Stimulated activated CD4-positive, alpha-beta T cell treated with anti-CD3 and anti-CD28 coated beads, Interleukin-12 subunit alpha, Interleukin-12 subunit beta, amount 100 ng/mL, for 4 hours (primary cell): ENCODE data around the gene GOLGA6A.
"Not testable (repeated sequence)": the region's sequence is repeated elsewhere in the genome, so short reads cannot be mapped to it uniquely, and the experiment has no call there.

ENCODE experiments used
- DNase-seq: peaks from one replicate; pipeline ENCODE4 v3.0.0-alpha.2; 2020

The GOLGA6A gene

GRCh38 chr15:74052271-74053260 is 29.8 kb downstream of the GOLGA6A start:
- not testable (repeated sequence) for DNase-seq

DNA sequence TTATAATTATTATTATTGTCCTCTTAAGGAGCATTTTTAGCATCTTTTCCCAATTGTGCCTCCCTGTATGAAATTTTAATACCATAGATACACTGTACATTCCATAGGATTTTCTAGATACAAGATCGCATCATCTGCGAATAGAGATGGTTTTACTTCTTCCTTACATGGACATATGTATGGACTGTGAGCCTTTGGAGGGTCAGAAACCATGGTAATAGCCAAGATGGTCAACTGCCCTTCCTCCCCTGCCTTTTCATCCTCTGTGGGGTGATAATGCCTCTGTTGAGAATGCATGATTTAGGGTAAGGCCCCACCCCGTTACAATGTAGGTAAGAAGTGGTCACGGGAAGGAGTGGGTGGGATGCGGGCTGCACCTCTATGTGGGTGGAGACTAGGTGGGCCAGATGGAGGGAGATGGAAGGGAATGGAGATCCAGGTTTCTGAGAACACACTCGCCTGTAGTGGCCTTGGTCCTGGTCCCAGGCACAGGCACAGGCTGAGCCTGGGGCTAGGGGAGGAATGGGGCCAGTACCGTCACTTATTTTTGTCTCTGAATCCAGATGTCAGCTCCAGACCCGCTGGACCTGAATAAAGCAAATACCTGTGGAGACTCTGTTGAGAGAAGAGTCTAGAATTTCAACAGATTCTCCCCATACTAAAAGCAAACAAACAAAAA is 31.7 kb downstream of the GOLGA6A start:
- DNase-seq, result no peak

DNA sequence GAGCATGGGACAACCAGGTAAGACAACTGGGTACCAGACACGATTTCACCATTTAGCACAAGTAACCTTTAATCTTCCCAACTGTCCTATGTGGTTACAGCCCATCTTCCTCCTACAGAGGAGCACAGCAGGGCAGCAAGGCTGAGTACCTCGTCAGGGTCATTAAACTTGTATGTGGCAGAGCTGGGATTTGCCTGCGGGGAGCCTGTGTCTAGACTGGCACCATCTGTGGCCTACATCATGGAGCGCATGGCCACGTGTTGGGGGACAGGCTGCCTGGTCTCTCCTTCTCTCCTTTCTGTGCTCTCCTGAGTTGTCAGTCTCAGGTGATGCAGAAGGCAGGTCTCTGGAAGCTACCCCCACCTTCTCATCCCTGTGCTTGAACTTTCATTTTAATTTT is 32.2 kb downstream of the GOLGA6A start:
- no peak for DNase-seq

- no peak for DNase-seq
Measured at GRCh38 chr15:74046275-74046674, 36.1 kb downstream of the GOLGA6A start.

GRCh38 chr15:74045636-74046274 is 36.6 kb downstream of the GOLGA6A start:
- no peak for DNase-seq

DNA sequence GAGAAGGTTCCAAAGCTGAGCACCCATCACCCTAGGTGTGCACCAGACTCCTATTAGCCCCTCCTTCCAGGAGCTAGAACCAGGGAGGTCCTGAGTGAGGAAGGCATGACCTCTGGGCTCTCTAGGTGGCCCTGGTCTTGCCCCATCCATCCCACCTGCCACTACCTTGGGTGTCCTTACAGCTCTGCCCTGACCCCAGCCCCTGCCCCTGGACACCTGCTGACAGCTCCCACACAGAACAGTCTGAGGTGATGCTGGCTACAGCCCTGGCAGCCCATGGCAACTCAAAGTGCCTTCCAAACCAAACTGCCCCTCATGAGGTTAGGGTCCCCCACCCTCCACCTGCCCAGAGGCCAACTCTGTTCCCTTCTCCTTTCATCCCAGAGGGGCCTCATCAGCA is 37.2 kb downstream of the GOLGA6A start:
- no peak for DNase-seq

- DNase-seq, result no peak
Measured at GRCh38 chr15:74044267-74045110, 37.9 kb downstream of the GOLGA6A start.

DNA sequence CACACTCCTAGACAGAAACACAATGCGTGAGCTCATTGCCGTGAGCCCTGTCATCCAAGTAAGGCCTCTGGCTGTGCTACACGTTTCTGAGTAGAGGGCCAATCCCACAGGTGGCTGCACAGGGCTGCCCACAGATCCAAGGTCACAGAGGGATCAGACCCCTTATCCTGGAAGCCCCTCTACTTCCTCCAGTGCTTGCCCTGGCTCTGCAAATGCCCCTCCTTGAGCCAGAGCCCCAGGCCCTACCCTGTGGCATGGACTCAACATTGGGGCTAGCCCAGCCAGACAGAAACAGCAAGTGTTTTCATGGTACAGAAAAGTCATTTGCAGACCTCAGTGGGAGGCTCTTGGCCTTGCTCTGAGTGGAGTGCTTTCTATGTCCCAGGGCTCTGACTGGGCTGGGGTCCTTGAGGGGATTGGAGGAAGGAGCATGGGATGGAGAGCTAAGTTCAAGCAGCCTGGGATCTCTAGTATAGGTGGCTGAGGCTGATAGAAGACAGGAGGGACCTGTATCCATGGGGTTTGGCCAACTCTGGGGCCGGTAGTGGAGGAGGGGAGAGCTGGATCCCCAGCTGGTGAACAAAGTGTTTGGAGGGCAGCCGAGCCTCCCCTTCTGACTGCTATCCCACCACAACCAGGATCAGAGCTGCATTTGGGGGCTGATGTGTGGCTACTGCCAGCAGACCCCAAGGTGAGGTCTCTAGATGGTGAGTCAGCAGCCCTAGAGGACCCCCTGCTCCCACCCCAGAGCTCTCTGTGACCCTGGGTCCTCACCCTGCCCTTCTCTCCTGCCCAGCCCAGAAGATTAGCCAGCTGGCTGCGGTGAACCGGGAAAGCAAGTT is 38.7 kb downstream of the GOLGA6A start:
- DNase-seq, result no peak

DNA sequence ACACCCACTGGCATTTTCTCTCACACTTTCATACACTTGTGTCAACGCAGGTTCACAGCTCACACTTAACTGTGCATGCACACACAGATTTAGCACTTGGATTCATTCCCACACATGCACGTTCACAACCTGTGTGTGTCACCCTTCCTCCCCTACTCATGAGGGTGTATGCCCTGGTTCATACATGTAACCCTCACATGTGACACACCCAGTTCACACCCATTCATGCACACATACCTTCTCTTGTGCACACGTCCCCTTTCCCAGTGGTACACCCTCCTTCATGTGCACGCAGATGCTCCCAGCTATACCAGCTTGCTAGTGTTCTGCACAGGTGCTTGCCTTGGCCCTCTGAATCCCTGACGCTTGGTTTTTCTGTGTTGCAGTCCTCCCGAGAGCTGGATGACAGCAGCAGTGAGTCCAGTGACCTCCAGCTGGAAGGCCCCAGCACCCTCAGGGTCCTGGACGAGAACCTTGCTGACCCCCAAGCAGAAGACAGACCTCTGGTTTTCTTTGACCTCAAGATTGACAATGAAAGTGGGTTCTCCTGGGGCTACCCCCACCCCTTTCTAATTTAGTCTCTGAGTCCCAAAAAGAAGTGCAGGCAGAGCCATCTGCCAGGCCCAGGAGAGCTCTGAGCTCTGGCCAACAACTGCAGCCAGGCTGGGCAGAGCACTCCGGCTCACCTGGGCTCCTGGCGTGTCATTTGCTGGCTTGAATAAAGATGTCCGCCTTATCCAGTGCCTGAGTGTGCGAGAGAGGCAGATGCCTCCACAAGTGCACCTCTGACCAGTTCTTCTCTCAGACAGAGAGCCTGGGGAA is 39.5 kb downstream of the GOLGA6A start:
- DNase-seq, result no peak

- DNase-seq, result no peak
Measured at GRCh38 chr15:74041777-74042435, 40.4 kb downstream of the GOLGA6A start.

- DNase-seq, result no peak
Measured at GRCh38 chr15:74041311-74041756, 41.0 kb downstream of the GOLGA6A start.

- no peak for DNase-seq
Measured at GRCh38 chr15:74040109-74040850, 42.1 kb downstream of the GOLGA6A start.

DNA sequence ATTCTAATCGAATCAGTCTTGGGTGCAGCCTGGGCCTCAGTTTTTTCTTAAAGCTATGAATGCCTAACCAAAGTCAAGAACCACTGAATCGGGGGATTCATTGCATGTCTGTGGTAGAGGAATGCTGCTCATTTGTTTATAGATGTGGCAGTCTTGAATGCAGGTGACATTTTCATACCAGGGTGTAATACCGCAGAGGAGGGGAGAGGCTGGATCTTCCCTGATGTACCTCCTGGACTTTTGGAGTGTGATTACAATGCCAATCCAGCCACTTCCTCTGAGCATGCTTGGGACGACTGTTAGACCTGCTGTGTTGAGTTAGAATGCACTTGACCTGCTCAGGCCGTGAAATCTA is 42.7 kb downstream of the GOLGA6A start:
- DNase-seq, result no peak

- no peak for DNase-seq
Measured at GRCh38 chr15:74038707-74039655, 43.4 kb downstream of the GOLGA6A start.

GRCh38 chr15:74037171-74038117 is 44.9 kb downstream of the GOLGA6A start:
- no peak for DNase-seq

- no peak for DNase-seq
Measured at GRCh38 chr15:74036271-74037170, 45.8 kb downstream of the GOLGA6A start.
